H1 (cell line): ENCODE data around the gene S1PR2.

Experiments used
- CREB1 ChIP-seq: IDR thresholded peaks from 2 replicates; pipeline ENCODE4 v1.6.1; 2012; ENCODE audit warnings: inconsistent platforms
- EGR1 ChIP-seq: IDR thresholded peaks from 2 replicates; pipeline ENCODE4 v1.6.1; 2011; ENCODE audit warnings: low read depth, low read length, borderline replicate concordance
- EP300 ChIP-seq, 2 experiments: IDR thresholded peaks; 1 replicate in 1 of 2; 2 replicates in 1 of 2; pipeline ENCODE4 v1.6.1; 2011 to 2012; ENCODE audit warnings: low read depth in 2 of 2, low read length in 2 of 2, mild to moderate bottlenecking in 2 of 2, borderline replicate concordance in 1 of 2, inconsistent platforms in 1 of 2, moderate library complexity in 1 of 2
- EZH2 ChIP-seq: fragments of 200-600 bp; sonication (generic); IDR thresholded peaks from 2 replicates; pipeline ENCODE4 v1.7.1; 2012; ENCODE audit warnings: low read depth, mild to moderate bottlenecking, moderate library complexity, low read length, inconsistent platforms; ENCODE audit not compliant: severe bottlenecking
- KDM1A ChIP-seq: fragments of 200-600, 300-600 bp; sonication (generic); IDR thresholded peaks from 2 replicates; pipeline ENCODE4 v1.7.1; 2016; ENCODE audit warnings: mild to moderate bottlenecking, low read length, borderline replicate concordance
- TAF1 ChIP-seq: IDR thresholded peaks from 2 replicates; pipeline ENCODE4 v1.6.1; 2011; ENCODE audit warnings: mild to moderate bottlenecking, low read depth, low read length
- TBP ChIP-seq: IDR thresholded peaks from 2 replicates; pipeline ENCODE4 v1.6.1; 2011; ENCODE audit warnings: low read depth, low read length, improper control_type of control experiment
- TF ChIP-seq, protein P1 (sequence below), 3 experiments: IDR thresholded peaks; 1 replicate in 2 of 3; 2 replicates in 1 of 3; pipeline versions ENCODE4 v1.5.1 to v1.6.1; 2011; ENCODE audit warnings: low read length in 3 of 3, mild to moderate bottlenecking in 3 of 3, inconsistent platforms in 2 of 3, low read depth in 1 of 3, moderate library complexity in 1 of 3; ENCODE audit not compliant: insufficient read depth in 1 of 3; ENCODE audit errors: control extremely low read depth in 1 of 3
- TF ChIP-seq, protein P2 (sequence below): IDR thresholded peaks from 2 replicates; pipeline ENCODE4 v1.6.1; 2011; ENCODE audit warnings: low read depth, mild to moderate bottlenecking, low read length; ENCODE audit not compliant: insufficient read depth

DNA sequence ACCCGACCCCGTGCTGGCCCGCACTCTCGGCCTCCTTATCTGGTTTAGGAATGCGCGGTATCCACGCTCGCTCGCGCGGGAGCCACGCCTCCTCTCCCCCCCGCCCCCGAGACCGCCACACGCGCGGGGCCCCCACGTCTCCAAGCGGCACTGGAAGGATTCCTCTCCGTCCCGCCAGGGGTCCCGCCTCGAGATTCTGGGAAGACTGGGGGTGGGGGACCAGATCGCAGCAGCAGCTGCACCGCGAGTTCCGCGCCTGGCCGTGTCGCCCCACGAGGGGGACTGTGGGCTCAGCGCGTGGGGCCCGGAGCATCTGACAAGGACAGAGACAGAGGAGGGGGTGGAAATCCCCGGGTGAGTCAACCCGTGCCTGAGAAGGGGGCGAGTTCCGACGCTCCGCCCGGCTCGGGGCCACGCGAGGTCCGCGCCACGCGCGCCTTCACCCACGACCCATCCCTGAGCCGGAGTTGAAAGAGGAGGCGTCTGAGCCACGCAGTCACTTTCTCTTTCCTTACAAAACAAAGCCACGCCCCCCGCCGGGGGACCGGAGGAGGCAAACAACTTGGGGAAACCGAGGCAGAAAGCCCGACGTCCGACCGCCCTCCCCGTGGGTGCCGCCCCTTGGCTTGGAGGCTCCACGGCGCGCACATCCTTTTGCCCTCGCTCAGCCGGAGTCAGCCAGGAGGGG, 814 bp downstream of the S1PR2 start:
- TF ChIP-seq CREB1 (no peak), TAF1 (no peak), EP300 (IDR thresholded peaks at IDR 0.05; ENCODE audit: borderline replicate concordance in 1 of 2, low read depth in 2 of 2, low read length in 2 of 2) (no peak), KDM1A (no peak), TBP (no peak), EGR1 (no peak; the same call in 1 of the 2 replicates), EZH2 (no peak)
- TF ChIP-seq, protein P1, sequence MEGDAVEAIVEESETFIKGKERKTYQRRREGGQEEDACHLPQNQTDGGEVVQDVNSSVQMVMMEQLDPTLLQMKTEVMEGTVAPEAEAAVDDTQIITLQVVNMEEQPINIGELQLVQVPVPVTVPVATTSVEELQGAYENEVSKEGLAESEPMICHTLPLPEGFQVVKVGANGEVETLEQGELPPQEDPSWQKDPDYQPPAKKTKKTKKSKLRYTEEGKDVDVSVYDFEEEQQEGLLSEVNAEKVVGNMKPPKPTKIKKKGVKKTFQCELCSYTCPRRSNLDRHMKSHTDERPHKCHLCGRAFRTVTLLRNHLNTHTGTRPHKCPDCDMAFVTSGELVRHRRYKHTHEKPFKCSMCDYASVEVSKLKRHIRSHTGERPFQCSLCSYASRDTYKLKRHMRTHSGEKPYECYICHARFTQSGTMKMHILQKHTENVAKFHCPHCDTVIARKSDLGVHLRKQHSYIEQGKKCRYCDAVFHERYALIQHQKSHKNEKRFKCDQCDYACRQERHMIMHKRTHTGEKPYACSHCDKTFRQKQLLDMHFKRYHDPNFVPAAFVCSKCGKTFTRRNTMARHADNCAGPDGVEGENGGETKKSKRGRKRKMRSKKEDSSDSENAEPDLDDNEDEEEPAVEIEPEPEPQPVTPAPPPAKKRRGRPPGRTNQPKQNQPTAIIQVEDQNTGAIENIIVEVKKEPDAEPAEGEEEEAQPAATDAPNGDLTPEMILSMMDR (IDR thresholded peaks at IDR 0.05; ENCODE audit: control extremely low read depth in 1 of 3, insufficient read depth in 1 of 3, low read depth in 1 of 3, low read length in 3 of 3): no peak
- TF ChIP-seq, protein P2, sequence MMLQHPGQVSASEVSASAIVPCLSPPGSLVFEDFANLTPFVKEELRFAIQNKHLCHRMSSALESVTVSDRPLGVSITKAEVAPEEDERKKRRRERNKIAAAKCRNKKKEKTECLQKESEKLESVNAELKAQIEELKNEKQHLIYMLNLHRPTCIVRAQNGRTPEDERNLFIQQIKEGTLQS: no peak
